IPS DF 19.7 (cell line): ENCODE results near the gene FAM53B.

Source experiments
- DNase-seq: peaks from one replicate; pipeline ENCODE4 v3.0.0-alpha.2; 2013; ENCODE audit warnings: low read depth, low spot score

FAM53B gene

GRCh38 chr10:124578231-124579010 lies 165.8 kb downstream of the FAM53B start:
- no peak for DNase-seq

GRCh38 chr10:124577651-124578050 lies 166.5 kb downstream of the FAM53B start:
- DNase-seq: no peak

GRCh38 chr10:124576526-124577420 lies 167.4 kb downstream of the FAM53B start:
- DNase-seq: no peak

GRCh38 chr10:124575107-124576035 lies 168.8 kb downstream of the FAM53B start:
- no peak for DNase-seq

GRCh38 chr10:124574456-124575070 lies 169.6 kb downstream of the FAM53B start:
- DNase-seq: no peak

GRCh38 chr10:124573726-124574455 lies 170.3 kb downstream of the FAM53B start:
- no peak for DNase-seq

GRCh38 chr10:124572751-124573150 lies 171.4 kb downstream of the FAM53B start:
- DNase-seq: no peak

GRCh38 chr10:124570646-124571045 lies 173.5 kb downstream of the FAM53B start:
- DNase-seq: no peak

- no peak for DNase-seq
These were observed 174.3 kb downstream of the FAM53B start for GRCh38 chr10:124569623-124570470.
